Lower leg skin (tissue), 3 donors: Measurements from ENCODE around the gene PDZD8.

ENCODE experiments used
- POLR2A ChIP-seq, 2 donors: fragments of 450-650 bp; IDR thresholded peaks; one replicate each; pipeline ENCODE4 v1.6.1; 2016 to 2017; ENCODE audit warnings: antibody characterized with exemption in 2 of 2, mild to moderate bottlenecking in 1 of 2, moderate library complexity in 1 of 2
- TF ChIP-seq, protein P1 (sequence below), 3 donors: fragments of 450-650 bp; IDR thresholded peaks; one replicate each; pipeline ENCODE4 v1.5.1; 2016; ENCODE audit warnings: antibody characterized with exemption in 3 of 3, mild to moderate bottlenecking in 3 of 3, moderate library complexity in 2 of 3

DNA sequence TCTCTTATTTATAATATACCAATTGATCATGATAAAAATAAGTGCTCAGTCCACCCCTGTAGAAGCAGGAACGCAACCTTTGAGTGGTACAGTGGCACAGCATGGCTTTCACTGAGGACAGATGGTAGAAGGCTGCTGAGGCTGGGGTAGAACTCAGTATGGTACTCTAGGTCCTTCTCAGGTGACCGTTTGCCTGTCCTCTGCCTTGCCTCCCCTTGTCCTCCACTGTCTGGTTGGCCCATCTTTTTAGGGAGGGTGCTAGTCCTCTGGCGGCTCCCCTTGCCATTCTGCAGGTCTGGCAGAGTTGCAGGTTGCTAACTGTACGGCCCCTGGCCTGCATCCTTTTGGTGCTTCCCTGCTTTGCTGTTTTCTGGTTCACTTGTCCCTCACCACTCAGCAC lies 107.0 kb downstream of the PDZD8 start:
- TF ChIP-seq, protein P1, sequence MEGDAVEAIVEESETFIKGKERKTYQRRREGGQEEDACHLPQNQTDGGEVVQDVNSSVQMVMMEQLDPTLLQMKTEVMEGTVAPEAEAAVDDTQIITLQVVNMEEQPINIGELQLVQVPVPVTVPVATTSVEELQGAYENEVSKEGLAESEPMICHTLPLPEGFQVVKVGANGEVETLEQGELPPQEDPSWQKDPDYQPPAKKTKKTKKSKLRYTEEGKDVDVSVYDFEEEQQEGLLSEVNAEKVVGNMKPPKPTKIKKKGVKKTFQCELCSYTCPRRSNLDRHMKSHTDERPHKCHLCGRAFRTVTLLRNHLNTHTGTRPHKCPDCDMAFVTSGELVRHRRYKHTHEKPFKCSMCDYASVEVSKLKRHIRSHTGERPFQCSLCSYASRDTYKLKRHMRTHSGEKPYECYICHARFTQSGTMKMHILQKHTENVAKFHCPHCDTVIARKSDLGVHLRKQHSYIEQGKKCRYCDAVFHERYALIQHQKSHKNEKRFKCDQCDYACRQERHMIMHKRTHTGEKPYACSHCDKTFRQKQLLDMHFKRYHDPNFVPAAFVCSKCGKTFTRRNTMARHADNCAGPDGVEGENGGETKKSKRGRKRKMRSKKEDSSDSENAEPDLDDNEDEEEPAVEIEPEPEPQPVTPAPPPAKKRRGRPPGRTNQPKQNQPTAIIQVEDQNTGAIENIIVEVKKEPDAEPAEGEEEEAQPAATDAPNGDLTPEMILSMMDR (IDR thresholded peaks at IDR 0.05) = no peak
- no peak for TF ChIP-seq POLR2A (IDR thresholded peaks at IDR 0.05)
